GM11168 (cell line): Measurements from ENCODE around the gene HS3ST3B1.

Source experiments
- in situ Hi-C: fragments of 300-500 bp; cut with MboI; formaldehyde crosslinking; loops from one replicate; pipeline ENCODE4 v1.12.0; 2022; ENCODE audit warnings: low sequenced_read_pairs; ENCODE audit not compliant: unreplicated experiment

Gene HS3ST3B1

DNA sequence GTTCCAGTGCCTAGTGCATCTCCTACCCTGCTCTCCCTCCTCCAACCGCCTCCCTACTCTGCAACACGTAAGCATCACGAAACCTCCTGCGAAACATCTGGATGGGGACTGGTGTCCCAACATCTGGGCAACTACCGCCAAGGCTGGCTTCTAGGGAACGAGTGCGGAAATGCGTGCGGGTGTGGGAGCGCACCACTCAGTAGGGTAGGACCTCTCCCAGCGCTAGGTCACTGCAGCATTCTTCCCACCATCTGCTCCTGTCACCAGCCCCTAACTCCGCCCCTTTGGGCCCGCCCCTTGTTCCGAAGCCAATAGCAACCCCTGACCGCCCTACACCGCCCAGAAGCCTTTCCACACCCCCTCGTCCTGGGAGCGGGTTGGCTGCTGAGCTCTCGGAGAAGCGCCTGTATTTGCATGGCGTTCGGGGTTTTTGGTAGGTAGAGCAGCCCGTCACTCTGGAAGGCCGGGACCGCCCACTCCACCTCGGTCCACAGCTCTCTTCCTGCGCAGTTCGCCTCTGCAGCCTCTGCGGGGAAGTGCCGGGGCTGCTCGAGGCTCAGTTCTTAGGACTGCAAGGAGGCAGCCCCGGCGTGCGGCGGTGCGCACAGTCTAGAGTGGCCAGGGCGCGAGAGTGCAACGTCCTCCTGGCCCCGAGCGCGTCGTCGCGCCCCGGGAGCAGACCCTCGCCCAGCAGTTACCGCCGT, at the start of gene HS3ST3B1:
Gene HS3ST3B1, plus strand, starts transcription at position 507 of the 704 bp plus-strand sequence. CDS start 438 bp downstream, outside the sequence.
- in situ Hi-C loops: loop anchor here (5.0 kb wide), 1 partner anchor 708 kb away; no protein-coding TSS in a partner anchor

DNA sequence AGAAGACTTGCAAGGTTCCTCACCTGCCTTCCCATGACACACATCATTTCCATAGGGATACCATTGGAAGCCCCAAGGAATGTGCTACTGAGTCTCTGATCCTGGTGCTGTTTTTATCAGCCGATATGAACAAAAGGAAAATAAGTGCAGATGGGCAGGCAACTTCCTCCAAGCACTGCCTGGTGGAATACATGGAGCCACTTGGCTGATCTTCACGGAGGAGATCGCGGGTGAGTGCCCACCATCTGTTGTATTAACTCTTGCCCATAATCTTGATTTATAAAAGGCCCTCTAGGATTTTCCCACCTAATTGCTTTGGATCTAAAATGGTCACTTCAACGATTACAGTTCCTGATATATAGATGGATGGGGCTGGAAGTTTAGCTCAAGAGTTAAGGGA, 39.5 kb upstream of the HS3ST3B1 start:
- in situ Hi-C loops: no loop called here

DNA sequence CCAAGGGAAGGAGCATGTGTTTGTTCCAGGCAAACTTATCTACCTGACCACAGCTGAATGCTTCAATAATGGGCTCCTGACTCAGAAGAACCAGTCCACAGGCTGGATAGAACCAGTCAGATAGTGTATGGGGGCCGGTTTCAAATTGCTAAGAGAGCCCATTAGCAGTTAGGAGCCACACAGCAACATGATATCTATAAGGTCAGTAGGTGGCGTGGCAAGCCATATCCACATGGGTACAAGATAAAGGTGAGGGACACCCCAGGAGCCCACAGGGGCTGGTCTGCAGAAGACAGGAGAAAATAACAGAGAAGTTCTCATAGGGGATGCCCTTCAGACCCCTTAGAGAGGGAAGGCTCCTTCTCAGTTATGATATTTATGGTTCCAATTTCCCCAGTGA, 32.6 kb upstream of the HS3ST3B1 start:
- in situ Hi-C loops: no loop called here

DNA sequence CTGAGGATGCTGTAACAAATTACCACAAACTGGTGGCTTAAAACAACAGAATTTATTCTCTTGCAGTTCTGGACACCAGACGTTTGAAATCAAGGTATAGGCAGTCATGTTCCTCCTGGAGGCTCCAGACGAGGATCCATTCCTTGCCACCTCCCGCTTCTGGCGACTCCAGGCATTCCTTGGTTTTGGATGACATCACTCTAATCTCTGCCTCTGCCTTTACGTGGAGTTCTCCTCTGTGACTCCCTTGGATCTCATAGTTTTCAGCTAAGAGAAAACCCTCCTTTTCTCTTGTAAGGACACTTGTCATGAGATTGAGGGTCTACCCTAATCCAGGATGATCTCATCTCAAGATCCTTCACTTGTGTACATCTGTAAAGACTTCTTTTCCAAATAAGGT, 31.4 kb upstream of the HS3ST3B1 start:
- in situ Hi-C loops: no loop called here

DNA sequence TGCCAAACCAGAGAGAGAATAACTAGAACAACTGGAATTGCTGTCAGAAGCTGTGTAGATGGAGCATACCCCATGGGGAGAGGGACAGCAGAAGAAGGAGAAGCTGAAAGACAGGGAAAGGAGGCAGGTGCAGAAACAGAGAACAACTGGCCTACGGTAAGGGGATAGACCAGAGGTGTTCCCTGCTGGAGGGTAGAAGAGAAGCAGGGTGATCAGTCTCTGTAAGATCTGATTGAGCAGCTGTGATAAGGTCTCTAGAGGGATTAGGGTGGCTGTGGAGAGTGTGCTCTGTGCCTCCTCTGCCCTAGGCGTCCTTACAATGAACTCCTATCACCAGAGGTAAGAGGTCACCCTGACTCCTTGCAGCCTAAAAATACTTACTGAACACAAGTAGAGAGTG, 30.4 kb upstream of the HS3ST3B1 start:
- in situ Hi-C loops: no loop called here

DNA sequence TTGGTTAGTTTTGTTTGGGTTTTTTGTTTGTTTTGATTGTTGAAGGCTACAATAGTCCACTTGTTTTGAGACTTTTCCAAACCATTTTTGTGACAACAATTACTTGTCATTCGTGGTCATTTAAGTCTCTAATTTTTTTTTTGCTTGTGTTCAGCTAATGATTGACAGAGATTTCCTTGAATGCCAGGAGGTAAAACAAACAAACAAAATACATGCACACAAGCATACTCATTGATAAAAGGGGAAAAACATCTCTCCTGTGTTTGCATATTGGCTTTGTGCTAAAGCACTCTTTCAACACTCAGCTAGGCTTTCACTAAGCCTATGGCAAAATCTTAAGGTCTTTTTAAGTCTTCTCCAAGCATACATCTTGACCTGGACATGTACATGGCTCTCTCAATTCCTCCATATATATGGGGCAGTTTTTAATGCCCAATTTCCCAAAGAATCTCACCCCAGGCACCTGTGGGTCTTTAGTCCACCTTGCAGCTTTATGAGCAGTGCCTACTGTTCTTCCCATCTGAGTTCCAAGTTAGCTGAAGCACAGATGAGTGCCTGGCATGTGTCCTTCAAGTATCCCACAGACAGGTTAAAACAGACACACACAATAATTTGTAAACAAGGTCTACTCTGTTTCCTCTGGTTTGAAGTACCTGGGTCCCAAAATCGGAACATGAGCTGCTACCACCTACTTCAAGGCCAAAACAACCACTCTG, 24.2 kb upstream of the HS3ST3B1 start:
- in situ Hi-C loops: no loop called here

DNA sequence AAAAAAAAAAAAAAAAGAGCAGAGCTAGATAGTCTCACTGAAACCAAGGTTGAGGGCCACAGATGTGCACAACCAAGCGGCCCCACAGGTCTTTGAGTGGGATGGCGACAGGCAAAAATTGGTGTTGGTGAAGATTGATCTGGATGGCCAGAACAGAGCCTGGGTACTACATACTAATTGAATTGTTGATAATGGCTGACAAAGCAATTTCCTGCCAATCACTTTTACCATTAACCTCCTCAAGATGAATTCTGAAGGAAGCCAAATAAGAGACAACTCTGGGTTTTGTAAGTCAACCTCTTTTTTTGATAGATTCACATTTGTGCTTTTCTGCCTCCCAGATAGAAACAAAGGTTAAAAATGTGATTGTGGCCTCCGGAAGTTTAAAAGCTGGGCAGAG, 19.4 kb upstream of the HS3ST3B1 start:
- in situ Hi-C loops: no loop called here

DNA sequence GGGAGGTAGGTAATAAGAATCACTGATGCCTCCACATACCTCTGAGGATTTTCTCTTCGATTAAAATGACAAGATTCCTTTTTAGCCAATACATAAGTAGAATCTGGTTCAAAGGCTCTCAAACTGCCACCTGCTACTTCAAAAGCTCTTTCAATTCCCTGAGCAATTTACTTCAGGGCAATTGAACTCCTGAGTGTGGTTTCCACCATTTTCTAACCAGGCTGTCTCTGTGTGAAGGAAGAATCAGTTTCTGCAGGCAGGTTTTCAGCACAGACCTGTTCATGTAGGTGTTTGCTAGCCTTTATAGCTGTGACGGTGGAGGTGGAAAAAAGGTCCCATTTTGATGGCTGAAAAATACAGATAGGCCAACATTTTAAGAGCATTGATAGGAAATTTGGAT, 18.2 kb upstream of the HS3ST3B1 start:
- in situ Hi-C loops: no loop called here

DNA sequence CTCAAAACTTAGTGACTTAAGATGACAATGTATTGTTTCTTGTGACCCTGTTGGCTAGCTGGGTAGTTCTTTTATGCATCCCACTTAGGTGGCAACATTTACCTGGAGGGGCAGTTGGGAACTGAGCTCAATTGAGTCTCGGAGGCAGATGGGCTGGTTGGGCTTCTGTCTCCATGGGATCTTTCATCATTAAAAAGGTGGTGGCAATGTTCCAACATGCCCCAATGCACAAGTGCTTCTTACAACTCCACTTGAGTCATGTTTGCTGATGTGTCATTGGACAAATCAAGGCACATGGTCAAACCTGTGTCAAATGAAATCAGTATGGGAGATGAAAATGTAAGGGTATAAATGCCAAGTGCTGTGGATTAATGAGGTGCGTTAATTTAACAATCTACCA, 11.7 kb upstream of the HS3ST3B1 start:
- in situ Hi-C loops: no loop called here

DNA sequence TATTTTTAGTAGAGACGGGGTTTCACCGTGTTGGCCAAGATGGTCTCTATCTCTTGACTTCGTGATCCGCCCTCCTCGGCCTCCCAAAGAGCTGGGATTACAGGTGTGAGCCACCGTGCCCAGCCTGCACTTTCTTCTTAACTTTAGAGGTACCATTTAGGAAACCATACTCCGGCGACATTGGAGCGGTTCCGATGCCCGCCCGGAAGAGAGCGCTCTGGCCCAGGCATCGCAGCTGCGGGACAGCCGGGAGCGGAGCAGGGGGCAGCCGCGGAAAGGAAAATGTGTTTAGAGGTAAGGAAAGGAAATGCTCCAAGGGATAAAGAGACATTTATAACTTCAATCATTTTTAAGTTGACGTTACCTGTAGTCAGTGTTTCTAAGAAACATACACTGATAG, 6.0 kb upstream of the HS3ST3B1 start:
- in situ Hi-C loops: no loop called here

DNA sequence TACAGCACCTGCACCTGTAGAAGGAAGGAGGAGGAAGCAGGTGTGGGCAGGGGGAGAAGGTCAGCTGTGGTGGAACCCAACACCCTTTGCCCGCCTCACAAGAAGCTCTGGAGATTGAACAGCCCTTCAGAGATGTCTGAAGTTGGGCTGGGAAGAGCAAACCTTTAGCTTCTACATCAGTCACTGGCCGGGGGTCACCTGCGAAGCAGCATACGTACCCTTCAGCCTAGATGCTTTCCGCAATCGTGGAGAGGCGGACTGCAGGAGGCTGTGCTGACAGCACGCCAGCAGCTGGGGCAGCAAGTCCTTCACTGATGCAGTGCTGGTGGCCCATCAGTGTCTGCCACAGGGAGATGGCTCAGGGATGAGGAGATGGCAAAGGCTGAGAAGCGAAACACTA, 5.2 kb upstream of the HS3ST3B1 start:
- in situ Hi-C loops: no loop called here

DNA sequence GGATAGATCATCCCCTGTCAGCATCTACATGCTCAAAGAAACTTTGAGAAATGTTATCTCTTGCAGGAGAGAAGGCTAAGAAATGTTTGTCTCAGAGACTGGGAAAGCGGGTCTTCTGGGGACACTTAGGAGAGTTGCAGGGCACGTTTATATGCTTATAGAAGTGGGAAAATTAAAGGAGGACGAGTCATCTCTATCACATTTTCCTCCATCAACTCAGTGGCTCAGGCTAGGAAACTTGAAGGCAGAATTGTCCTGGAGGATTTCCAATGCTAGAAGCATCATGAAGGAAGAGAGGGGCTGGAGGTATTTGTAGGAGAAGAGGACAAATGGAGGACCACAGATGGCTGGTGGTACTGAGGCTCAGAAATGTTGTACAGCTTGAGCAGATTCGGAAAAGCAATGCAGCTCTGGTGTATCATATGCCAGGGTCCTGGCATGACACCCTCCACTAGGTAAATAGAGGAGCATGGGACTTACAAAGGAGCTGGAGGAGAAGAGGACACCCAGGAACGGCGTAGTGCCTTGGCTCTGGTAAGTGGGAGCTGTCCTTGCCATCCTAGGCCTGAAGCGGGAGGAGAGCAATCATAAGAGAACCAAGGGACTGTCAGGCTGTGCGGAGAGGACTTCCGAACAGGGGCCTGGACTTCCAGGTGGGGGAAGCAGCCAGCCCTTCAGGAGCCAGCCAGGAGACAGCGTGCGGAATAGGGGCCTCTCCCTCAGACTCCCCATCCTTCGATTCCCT, 4.5 kb upstream of the HS3ST3B1 start:
- in situ Hi-C loops: no loop called here

DNA sequence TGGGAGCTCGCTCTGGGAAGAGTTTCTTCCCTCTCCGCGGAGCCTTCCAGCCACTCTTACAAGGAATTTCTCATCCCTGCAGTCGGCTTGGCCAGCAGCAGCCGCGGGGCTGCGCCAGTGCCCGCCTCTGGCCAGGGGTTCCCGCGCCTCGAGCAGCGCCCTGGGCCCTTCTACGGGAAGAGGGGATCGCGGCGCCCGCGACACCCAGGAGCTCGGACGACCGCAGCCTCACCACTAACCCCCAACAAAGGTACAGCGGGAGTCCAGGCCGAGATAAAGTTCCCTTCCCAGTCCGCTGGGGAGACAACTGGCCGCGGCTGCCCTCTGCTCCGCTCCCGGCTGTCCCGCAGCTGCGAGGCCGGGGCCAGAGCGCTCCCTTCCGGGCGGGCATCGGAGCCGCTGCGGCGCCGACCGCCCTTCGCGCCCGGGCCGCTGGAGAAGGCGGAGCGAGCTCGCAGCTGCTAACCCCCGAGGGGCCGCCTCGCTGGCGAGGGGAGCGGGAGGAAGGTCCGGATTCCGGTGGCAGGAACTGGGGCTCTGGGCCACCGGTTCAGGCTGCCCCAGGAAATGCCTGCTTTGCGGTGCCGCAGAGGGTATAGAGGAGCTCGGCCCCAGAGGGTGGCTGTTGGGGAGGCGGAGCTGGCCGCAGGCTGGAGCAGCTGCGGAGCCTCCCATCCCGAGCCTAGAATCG, 3.6 kb upstream of the HS3ST3B1 start:
- in situ Hi-C loops: no loop called here

DNA sequence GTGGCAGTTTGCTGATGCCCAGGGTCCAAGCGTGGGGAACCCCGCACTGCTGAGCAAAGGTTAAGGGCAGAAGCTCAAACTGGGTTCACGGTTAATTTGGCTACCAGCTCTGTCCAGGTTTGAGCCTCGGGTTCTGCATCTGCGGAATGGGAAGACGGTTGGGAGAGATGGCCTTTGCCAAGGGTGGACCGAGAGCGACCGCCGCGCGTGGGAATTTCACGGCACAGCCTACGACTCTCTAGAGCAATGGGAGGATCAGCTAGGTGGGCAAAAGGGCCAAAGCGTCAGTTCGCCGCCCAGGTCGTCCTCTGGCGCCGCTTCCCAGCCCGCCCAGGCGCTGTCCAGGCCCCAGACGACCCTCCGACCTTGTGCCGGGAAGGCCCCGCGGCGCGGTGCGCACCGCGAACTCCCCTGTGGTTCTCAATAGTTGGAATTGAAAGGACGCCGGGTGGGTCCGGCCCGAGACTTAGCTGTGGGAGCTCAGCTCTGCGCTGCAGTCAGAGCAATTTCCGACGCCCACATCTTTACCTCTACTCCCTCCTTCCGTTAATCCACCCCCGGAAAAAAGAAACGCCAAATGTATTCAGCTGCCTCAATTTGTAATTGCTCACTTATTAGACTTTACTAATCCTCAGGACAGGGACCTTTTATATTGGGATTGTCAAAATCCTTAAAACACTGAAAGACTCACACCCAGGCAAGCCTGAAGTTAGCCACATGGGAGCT, 2.5 kb upstream of the HS3ST3B1 start:
- in situ Hi-C loops: no loop called here

DNA sequence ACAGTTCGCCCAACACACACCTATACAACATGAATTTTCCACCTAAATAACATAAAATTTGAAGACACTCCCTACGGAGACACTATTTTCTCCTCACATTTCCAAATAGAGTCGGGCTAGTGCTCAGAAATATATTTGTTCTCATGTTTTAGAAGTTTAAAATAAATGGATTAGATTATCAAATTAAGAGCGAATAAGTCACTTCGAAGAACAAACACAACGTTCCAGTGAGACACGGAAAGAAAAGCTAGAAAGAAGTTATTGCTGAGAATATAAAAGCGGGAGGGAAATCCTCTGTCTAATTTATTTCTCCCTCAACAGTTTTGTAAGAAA, 2.0 kb upstream of the HS3ST3B1 start:
- in situ Hi-C loops: no loop called here

DNA sequence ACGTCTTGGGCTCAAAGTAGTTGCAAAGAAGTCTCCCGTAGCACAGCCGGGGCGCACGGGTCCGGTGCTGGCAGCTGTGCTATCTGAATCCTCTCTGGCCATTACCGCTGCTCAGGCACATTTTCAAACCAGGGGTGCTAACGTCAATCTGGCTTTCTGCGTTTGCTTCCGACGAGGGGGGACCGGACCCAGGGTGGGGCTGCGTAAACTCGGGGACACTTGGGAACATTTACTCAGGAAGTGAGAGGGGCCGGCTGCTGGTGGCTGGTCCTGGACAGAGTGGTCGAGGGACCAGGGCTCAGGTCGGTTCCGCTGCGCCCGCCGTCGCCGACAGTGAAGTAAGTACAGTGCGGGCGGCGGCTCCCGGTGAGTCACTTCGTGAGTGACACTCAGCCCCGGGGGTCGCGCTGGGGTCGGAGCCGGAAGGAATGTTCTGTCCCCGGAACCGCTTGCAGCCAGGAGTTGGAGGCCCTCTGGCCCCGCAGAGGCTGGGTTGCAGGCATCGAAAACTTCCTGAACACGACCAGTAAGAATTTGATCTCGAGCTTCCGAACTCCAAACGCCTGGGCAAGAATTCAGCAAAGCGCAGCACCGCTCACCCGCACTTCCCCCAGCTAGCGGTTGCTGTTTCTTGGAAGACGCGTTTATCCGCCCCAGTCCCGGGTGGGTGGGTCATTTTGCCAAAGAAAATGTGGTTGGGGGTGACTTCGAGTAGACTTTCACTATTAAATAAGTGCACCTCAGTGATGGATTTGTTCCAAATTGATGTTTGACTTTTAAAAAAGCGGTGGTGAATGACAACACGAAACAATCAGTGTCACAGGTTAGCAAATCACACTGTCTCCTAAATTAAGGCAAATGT, 1.4 kb upstream of the HS3ST3B1 start:
- in situ Hi-C loops: loop anchor here (5.0 kb wide), 1 partner anchor 707 kb away; no protein-coding TSS in a partner anchor

DNA sequence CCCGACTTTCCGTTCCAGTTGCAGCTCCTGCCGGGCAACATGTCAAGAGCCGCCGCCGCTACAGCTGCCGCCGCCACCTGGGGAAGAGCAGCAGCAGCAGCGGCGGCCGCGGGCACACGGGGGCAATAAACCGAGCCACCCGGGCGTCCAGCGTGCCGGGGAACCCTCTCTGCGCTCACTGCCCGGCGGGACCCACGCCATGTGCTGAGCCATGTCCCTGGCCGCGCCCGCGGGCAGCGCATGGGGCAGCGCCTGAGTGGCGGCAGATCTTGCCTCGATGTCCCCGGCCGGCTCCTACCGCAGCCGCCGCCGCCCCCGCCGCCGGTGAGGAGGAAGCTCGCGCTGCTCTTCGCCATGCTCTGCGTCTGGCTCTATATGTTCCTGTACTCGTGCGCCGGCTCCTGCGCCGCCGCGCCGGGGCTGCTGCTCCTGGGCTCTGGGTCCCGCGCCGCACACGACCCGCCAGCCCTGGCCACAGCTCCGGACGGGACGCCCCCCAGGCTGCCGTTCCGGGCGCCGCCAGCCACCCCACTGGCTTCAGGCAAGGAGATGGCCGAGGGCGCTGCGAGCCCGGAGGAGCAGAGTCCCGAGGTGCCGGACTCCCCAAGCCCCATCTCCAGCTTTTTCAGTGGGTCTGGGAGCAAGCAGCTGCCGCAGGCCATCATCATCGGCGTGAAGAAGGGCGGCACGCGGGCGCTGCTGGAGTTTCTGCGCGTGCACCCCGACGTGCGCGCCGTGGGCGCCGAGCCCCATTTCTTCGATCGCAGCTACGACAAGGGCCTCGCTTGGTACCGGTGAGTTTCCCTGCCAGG, 604 bp downstream of the HS3ST3B1 start:
- in situ Hi-C loops: loop anchor here (5.0 kb wide), 1 partner anchor 709 kb away; no protein-coding TSS in a partner anchor

DNA sequence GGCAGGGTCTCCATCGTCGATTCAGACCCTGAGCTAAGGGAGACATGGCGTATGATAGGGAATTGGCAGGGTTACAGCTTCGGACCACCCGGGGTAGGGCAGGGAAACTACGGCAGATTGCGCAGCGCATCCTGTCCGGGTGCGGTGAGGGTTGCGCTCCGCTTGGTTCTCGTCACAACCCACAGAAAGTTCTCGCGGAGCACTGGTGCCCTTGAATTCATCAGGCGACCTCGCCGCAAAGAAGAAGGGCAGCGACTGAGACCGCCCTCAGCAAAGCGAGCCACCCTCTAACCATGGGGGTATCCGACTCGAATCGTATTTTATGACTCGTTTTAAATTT, 1.2 kb downstream of the HS3ST3B1 start:
- in situ Hi-C loops: loop anchor here (5.0 kb wide), 1 partner anchor 710 kb away; no protein-coding TSS in a partner anchor
